Astrocyte (in vitro differentiated cells and primary cell): ENCODE results near the gene ZFYVE19.

Experiments
- EZH2 ChIP-seq: IDR thresholded peaks from 2 replicates; pipeline ENCODE4 v1.6.1; 2012; ENCODE audit warnings: mild to moderate bottlenecking, low read length, inconsistent platforms; ENCODE audit not compliant: insufficient read depth
- TF ChIP-seq, protein P1 (sequence below): IDR thresholded peaks from 2 replicates; pipeline ENCODE4 v1.5.1; 2011; ENCODE audit warnings: low read depth, mild to moderate bottlenecking, inconsistent platforms, low read length, moderate library complexity; ENCODE audit not compliant: insufficient read depth

GRCh38 chr15:40832903-40833302 is 26.0 kb downstream of the ZFYVE19 start:
- TF ChIP-seq, protein P1, sequence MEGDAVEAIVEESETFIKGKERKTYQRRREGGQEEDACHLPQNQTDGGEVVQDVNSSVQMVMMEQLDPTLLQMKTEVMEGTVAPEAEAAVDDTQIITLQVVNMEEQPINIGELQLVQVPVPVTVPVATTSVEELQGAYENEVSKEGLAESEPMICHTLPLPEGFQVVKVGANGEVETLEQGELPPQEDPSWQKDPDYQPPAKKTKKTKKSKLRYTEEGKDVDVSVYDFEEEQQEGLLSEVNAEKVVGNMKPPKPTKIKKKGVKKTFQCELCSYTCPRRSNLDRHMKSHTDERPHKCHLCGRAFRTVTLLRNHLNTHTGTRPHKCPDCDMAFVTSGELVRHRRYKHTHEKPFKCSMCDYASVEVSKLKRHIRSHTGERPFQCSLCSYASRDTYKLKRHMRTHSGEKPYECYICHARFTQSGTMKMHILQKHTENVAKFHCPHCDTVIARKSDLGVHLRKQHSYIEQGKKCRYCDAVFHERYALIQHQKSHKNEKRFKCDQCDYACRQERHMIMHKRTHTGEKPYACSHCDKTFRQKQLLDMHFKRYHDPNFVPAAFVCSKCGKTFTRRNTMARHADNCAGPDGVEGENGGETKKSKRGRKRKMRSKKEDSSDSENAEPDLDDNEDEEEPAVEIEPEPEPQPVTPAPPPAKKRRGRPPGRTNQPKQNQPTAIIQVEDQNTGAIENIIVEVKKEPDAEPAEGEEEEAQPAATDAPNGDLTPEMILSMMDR, result no peak
- TF ChIP-seq EZH2, result no peak
